AG04449 (cell line): ENCODE data around the gene GABBR2.

Experiments
- CTCF ChIA-PET: fragments of 350-600 bp; formaldehyde crosslinking; extraction: SDS; loops from one replicate; lab custom pipeline; 2021; ENCODE audit warnings: antibody characterized with exemption; lab: Yijun Ruan, JAX
- POLR2A ChIA-PET: fragments of 400-600, 350-600 bp; formaldehyde crosslinking; extraction: SDS; loops from one replicate; lab custom pipeline; 2020; ENCODE audit warnings: antibody characterized with exemption, inconsistent platforms; lab: Yijun Ruan, JAX
- DNase-seq: peaks from one replicate; pipeline ENCODE4 v3.0.0-alpha.2; 2010; ENCODE audit warnings: low read depth, low spot score
- H3K4me3 ChIP-seq: 2 replicates; pipeline ENCODE4 v1.5.1; 2011; ENCODE audit warnings: low read depth, mild to moderate bottlenecking, control low read depth, low read length
- TF ChIP-seq, protein P1 (sequence below): IDR thresholded peaks from one replicate; pipeline ENCODE4 v1.5.1; 2011; ENCODE audit warnings: mild to moderate bottlenecking, moderate library complexity, low read length, control low read depth, inconsistent platforms; ENCODE audit not compliant: insufficient read depth; ENCODE audit errors: missing control alignments

The GABBR2 gene

DNA sequence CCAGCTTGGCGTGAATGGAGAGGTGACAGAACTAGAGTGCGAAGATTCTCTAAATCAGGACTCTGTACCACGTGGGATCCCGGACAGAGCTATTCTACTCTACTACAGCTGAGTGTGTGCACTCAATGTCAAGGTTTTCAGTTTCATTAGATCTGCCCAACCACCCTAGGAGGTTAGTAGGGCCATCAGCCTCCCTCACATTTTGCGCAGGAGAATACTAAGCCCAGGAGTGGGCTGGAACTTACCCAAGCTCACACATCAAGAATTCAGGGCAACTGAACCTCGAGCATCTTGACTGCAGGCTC lies 385.0 kb downstream of the GABBR2 start:
- ChIA-PET POLR2A (no interaction called here), CTCF (interaction anchor here (0.7 to 1.3 kb wide), 6 partner anchors 8 to 467 kb away, joined by 3 to 6 read pairs (median 4); no protein-coding TSS in a partner anchor)
- DNase-seq: no peak
- TF ChIP-seq, protein P1, sequence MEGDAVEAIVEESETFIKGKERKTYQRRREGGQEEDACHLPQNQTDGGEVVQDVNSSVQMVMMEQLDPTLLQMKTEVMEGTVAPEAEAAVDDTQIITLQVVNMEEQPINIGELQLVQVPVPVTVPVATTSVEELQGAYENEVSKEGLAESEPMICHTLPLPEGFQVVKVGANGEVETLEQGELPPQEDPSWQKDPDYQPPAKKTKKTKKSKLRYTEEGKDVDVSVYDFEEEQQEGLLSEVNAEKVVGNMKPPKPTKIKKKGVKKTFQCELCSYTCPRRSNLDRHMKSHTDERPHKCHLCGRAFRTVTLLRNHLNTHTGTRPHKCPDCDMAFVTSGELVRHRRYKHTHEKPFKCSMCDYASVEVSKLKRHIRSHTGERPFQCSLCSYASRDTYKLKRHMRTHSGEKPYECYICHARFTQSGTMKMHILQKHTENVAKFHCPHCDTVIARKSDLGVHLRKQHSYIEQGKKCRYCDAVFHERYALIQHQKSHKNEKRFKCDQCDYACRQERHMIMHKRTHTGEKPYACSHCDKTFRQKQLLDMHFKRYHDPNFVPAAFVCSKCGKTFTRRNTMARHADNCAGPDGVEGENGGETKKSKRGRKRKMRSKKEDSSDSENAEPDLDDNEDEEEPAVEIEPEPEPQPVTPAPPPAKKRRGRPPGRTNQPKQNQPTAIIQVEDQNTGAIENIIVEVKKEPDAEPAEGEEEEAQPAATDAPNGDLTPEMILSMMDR: no peak
- H3K4me3 ChIP-seq: no peak overlapping the region

DNA sequence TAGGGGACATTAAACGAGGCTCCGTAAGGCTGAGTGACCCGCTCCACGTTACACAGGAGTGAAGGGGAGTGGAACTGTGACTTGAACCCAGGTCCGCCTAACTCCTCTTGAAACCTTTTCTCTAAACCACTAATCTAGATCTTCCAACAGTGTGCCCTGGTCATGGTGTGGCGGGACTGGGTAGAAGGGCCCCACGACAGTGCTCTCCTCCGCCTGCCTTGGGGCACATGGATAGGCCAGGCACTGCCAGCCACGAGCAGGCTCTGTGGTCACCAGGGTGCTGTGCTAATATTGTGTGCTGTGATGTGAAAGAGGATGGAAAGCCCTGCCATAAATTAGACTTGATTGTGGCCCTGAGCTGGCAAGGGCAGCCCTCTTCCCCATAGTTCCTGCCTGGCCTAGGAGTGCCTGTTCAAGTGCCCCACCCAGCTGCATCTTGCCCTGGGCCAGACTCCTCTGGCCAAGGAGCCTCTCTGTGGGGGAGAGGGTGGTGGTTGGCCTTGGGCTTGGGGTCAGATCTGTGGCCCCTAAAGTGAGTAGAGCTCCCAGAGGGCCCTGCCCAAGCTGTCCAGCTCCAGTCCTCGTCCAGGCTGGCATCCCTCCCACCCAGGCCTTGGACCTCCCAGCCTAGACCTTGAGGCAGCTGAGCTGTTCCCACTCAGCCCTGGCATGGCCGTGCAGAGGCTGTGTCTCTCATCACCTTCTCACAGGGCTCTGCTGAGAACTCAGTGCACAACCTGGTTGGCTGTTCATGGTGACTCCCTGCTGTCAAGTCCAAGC lies 385.5 kb downstream of the GABBR2 start:
- H3K4me3 ChIP-seq: no peak overlapping the region
- POLR2A ChIA-PET: no interaction called here
- no peak for DNase-seq
- TF ChIP-seq, protein P1: no peak
- CTCF ChIA-PET: interaction anchor here (0.8 to 1.3 kb wide), 5 partner anchors 10 to 467 kb away, joined by 3 to 6 read pairs (median 3); no protein-coding TSS in a partner anchor

DNA sequence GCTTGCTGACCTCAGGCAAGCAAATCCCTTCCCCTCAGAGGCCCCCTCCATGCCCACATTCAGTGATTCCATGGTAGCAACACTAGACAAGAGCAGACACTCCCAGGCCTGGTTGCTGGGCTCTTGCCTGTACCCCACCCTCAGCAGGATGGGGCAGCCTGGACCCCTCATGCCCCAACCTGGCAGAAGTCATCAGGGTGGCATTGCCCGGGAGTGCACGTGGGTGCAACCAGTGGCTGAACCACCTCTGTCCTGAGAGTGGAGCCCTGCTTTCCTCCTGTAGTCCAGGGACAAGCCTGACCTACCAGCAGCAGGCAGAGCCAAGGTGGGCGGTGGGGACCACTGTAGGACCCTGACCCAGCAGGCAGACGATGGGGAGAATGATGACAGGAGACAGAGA lies 387.5 kb downstream of the GABBR2 start:
- CTCF ChIA-PET: interaction anchor here (0.7 to 1.3 kb wide), 2 partner anchors 385 to 455 kb away, joined by 3 to 5 read pairs; no protein-coding TSS in a partner anchor
- no peak overlapping the region for H3K4me3 ChIP-seq
- POLR2A ChIA-PET: no interaction called here
- no peak for DNase-seq
- TF ChIP-seq, protein P1: no peak

DNA sequence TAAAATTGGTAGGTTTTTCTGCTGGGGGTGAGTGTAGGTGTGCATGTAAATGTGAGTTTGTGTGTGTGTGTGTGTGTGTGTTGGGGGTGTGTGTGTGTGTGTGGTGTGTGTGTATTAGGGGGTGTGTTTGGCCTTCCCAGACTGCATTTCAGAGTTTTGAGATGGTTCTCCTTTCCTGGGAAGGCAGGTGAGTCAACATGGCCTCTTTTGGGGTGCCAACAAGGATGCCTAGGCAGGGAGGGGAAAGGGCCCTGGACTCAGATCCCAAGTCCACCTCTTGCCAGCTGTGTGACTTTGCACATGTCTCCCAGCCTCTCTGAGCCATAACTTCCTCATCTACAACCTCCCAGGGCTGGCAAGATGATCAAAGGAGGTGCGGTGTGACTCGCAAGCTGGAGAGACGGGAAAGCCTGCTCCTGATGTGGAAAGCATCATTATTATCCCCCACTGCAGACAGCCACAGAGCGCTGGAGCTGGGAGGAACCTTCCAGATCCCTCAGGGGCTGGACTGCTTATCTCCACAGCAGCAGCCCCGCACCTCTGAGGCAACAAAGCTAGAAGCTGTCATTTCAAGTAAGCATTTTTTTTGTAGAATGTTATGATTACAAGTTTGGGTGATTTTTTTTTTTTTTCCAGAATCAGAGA lies 389.8 kb downstream of the GABBR2 start:
- no peak for DNase-seq
- TF ChIP-seq, protein P1: no peak
- H3K4me3 ChIP-seq: no peak overlapping the region
- ChIA-PET POLR2A (no interaction called here), CTCF (interaction anchor here (1.0 to 8.4 kb wide), 7 partner anchors 11 to 473 kb away, joined by 3 to 207 read pairs (median 4); no protein-coding TSS in a partner anchor)

DNA sequence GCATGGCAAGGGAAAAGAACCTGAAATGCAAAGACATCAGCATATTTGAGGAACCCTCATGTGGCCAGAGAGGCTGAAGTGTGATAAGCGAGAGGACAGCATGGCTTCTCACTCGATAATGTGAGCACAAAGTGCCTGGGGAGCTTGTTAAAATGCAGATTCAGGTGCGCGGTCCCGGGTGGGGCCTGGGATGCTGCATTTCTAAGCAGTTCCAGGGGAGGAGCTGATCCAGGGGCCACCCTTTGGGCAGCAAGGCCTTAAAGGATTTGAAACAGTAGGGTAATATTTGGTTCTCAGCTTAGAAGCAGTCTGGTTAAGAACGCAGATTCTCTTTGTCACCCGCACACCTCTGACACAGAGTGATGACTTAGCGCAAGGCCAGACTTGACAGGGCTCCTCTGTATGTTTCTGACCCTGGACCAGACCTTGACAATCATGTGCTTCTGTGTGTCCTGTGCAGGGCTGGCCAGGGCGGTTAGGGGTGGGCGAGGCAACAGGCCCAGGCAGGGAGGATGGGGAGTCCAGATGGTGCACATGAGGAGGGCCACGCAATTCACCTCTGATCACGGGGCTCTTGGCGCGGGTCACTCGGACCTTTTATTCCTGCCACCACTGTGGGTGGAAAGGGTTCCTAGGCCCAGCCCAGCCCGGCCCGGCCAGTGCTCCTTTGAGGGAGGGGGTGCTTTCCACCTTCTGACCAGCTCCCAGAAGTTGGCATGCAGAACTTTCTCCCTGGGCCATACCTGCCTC lies 390.5 kb downstream of the GABBR2 start:
- ChIA-PET CTCF (interaction anchor here (1.1 to 8.4 kb wide), 8 partner anchors 11 to 474 kb away, joined by 3 to 207 read pairs (median 4); no protein-coding TSS in a partner anchor), POLR2A (no interaction called here)
- DNase-seq: no peak
- no peak overlapping the region for H3K4me3 ChIP-seq
- TF ChIP-seq, protein P1: no peak
